ENCODE results near the gene DNM1L.

DNM1L gene

GRCh38 chr12:32679091-32679919 is at the start of gene DNM1L:
Gene DNM1L, plus strand, starts transcription at chr12:32679301. Its CDS starts 63 bp downstream, at chr12:32679364.
- peak; percentile 96 for DNase-seq

- no peak for DNase-seq
Observed at GRCh38 chr12:32641287-32641901, 37.7 kb upstream of the DNM1L start.

- no peak for DNase-seq
Observed at GRCh38 chr12:32644431-32644830, 34.7 kb upstream of the DNM1L start.

GRCh38 chr12:32647275-32647674 is 31.8 kb upstream of the DNM1L start:
- DNase-seq = no peak

GRCh38 chr12:32650508-32650907 is 28.6 kb upstream of the DNM1L start:
- DNase-seq = no peak

- DNase-seq = no peak
Observed at GRCh38 chr12:32651151-32651955, 27.7 kb upstream of the DNM1L start.

- DNase-seq = no peak
Observed at GRCh38 chr12:32651956-32652210, 27.2 kb upstream of the DNM1L start.

GRCh38 chr12:32659908-32660440 is 19.1 kb upstream of the DNM1L start:
- DNase-seq = no peak

GRCh38 chr12:32661706-32662105 is 17.4 kb upstream of the DNM1L start:
- no peak for DNase-seq

- no peak for DNase-seq
Observed at GRCh38 chr12:32662665-32663064, 16.4 kb upstream of the DNM1L start.

- DNase-seq = no peak
Observed at GRCh38 chr12:32666018-32666417, 13.1 kb upstream of the DNM1L start.

GRCh38 chr12:32669584-32669983 is 9.5 kb upstream of the DNM1L start:
- no peak for DNase-seq

- DNase-seq = peak; percentile 74
Observed at GRCh38 chr12:32671930-32672780, 6.9 kb upstream of the DNM1L start.

- DNase-seq = no peak
Observed at GRCh38 chr12:32679920-32680237, 778 bp downstream of the DNM1L start.

- DNase-seq = no peak
Observed at GRCh38 chr12:32680787-32681186, 1.7 kb downstream of the DNM1L start.

GRCh38 chr12:32681272-32681671 is 2.2 kb downstream of the DNM1L start:
- no peak for DNase-seq

- DNase-seq = no peak
Observed at GRCh38 chr12:32686340-32686739, 7.2 kb downstream of the DNM1L start.

GRCh38 chr12:32688786-32689185 is 9.7 kb downstream of the DNM1L start:
- no peak for DNase-seq

GRCh38 chr12:32690927-32691326 is 11.8 kb downstream of the DNM1L start:
- DNase-seq = no peak

GRCh38 chr12:32692358-32692757 is 13.3 kb downstream of the DNM1L start:
- no peak for DNase-seq

- DNase-seq = no peak
Observed at GRCh38 chr12:32693036-32693435, 13.9 kb downstream of the DNM1L start.

GRCh38 chr12:32695787-32696186 is 16.7 kb downstream of the DNM1L start:
- DNase-seq = no peak

- no peak for DNase-seq
Observed at GRCh38 chr12:32697445-32697844, 18.3 kb downstream of the DNM1L start.

All from EL (cell line).